GM12873 (cell line): ENCODE data around the gene WASF1.

Experiments
- CTCF ChIP-seq: IDR thresholded peaks from 2 replicates; pipeline ENCODE4 v1.5.1; 2012; ENCODE audit warnings: low read depth, mild to moderate bottlenecking, moderate library complexity, low read length, control low read depth; ENCODE audit not compliant: insufficient read depth; ENCODE audit errors: missing control alignments

WASF1 gene

GRCh38 chr6:110173506-110174132 lies 5.9 kb downstream of the WASF1 start:
- TF ChIP-seq CTCF, result no peak

GRCh38 chr6:110170081-110170480 lies 9.4 kb downstream of the WASF1 start:
- no peak for TF ChIP-seq CTCF

- TF ChIP-seq CTCF, result no peak
Measured at GRCh38 chr6:110158479-110158878, 21.0 kb downstream of the WASF1 start.

GRCh38 chr6:110147870-110148269 lies 31.6 kb downstream of the WASF1 start:
- TF ChIP-seq CTCF, result no peak

- TF ChIP-seq CTCF, result no peak
Measured at GRCh38 chr6:110140650-110141049, 38.8 kb downstream of the WASF1 start.

GRCh38 chr6:110139052-110139451 lies 40.4 kb downstream of the WASF1 start:
- no peak for TF ChIP-seq CTCF

- no peak for TF ChIP-seq CTCF
Measured at GRCh38 chr6:110137924-110138887, 41.3 kb downstream of the WASF1 start.
